Esophagus muscularis mucosa (tissue), 4 donors: Measurements from ENCODE around the gene CCDC141.

Experiments used
- CTCF ChIP-seq, 3 experiments: fragments of 200-600 bp in 2 of 3; fragments of 450-650 bp in 1 of 3; sonication (generic) in 2 of 3; IDR thresholded peaks; one replicate each; pipeline ENCODE4 v1.5.1; 2017 to 2019; ENCODE audit warnings: antibody characterized with exemption in 3 of 3, mild to moderate bottlenecking in 2 of 3, moderate library complexity in 1 of 3
- EP300 ChIP-seq: sonication (generic); formaldehyde crosslinking; IDR thresholded peaks from one replicate; pipeline ENCODE4 v1.6.1; 2017; ENCODE audit warnings: antibody characterized with exemption
- POLR2A ChIP-seq: fragments of 450-650 bp; IDR thresholded peaks from one replicate; pipeline ENCODE4 v1.6.1; 2017; ENCODE audit warnings: antibody characterized with exemption, moderate library complexity, mild to moderate bottlenecking, low read depth

GRCh38 chr2:179057737-179058136 lies 7.8 kb upstream of the CCDC141 start:
- no peak for TF ChIP-seq POLR2A
- TF ChIP-seq EP300: no peak
- no peak for TF ChIP-seq CTCF (IDR thresholded peaks at IDR 0.05)
